H4 (cell line): Measurements from ENCODE around the gene TTC28. TPM values are rescaled to one million over a fixed set of nuclear protein-coding genes. Genes with fewer than 3 reads are reported as not detected.
"Not testable (repeated sequence)": the region's sequence is repeated elsewhere in the genome, so short reads cannot be mapped to it uniquely, and the experiment has no call there.

ENCODE experiments used
- DNase-seq: peaks from one replicate; pipeline ENCODE4 v3.0.0-alpha.2; 2015; ENCODE audit warnings: low spot score
- total RNA-seq: library from RNA; depleted of rRNA; stranded (reverse); fragments of >200 nt; shearing (Covaris generic); gene quantifications from 2 replicates; pipeline ENCODE4 v1.2.3, GENCODE V29; 2014

Gene TTC28
- total RNA-seq, 1 experiment from 2014 or later = 0.23 TPM

DNA sequence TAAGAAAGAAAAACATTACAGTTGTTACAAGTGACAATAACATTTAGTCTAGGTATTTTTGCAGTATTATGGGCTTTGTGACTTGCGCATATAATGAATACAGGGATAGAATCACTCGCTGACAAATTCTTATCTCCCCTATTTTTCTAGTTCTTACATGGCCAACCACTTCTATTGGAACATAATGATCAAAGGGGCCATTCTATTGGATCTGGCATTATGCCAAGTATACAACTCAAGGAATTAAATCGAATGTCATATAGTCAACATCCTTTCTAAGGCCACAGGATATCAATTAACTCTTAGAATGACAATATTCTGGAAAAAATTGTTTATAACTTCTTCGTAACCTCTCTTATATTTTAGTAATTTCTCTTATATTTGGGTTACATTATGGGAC lies 272.0 kb downstream of the TTC28 start:
- DNase-seq = no peak

DNA sequence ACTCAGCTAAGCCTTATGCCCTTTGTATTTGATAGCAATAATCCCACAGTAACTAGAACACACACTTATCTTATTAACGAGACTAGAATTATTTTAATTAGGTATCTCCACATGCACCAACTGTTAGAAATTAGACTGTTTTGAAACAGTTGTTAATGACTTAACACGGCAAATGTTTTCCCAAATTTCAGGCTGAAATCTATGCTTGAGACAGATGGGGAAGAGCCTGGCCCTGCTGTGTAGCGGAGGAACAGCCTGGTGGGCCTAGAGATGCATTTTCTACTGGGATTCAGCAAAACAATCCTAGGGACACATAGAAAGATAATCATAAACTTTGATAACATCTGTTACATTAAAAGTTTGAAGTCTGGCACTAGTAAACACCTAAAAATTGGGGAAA lies 273.4 kb downstream of the TTC28 start:
- no peak for DNase-seq

DNA sequence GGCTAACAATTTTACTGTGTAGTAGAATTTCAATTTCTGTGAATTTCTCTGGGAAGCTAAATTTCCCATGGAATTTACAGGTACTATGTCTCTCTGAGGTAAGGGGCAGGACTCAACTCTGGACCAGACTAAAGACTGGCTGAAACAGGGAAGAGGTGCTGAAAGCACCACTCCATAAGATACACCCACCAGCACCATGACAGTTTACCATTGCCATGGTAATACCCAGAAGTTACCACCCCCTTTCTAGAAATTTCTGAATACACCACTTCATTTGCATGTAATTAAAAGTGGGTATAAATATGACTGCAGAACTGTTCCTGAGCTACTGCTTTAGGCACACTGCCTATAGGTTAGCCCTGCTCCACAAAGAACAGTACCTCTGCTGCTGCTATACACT lies 274.1 kb downstream of the TTC28 start:
- no peak for DNase-seq

DNA sequence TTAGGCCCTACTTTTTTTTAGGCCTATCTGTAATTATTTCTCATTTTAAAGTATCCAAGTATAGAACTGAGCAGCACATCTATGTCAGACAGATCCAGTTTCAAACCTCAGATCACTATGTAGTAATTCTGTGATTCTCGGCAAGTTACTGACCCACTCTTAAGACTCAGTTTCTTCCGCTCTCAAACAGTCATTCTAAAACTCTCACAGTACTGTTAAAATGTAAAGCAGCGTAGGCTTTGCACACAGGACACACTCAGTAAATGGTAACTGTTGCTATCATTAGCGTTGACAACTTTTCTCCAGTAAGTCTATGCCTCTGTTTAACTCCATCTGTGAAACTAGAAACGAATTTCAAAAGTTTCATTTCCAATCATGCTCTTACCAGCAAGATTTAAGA lies 277.1 kb downstream of the TTC28 start:
- DNase-seq = no peak

DNA sequence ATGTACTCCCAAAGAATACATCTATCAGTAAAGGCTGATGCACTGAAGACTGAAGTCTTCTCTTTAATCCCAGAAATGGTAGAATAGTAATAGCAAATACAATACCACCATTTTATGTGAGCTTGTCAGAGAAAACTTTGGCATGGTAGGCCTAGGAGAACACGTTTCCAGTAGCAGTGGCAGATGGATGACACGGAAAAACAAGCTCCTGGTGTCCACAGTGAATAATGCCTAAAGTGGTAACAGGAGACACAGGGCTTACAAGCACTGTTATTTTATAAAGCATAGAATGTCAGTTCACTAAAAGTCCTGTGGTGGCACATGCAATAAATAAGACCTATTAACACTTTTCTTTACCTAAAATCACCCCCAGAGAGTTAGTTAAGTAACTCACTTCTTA lies 277.6 kb downstream of the TTC28 start:
- no peak for DNase-seq

DNA sequence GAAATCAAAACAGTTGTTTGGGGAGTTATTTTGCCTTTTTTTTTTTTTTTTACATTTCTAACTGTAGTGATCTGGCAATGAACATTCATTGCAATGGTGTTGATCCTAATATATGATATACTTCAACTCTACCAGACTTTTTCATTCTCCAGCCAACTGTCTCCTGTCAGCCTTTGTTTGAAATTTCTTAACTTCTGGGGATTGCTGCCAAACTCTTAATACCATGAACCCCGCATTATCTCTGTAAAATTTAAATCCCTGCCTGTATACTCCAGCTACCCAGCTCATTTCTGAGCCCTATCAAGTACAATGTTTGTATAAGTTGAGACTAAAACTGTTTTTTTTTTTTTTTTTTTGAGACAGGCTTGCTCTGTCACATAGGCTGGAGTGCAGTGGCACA lies 280.7 kb downstream of the TTC28 start:
- no peak for DNase-seq

DNA sequence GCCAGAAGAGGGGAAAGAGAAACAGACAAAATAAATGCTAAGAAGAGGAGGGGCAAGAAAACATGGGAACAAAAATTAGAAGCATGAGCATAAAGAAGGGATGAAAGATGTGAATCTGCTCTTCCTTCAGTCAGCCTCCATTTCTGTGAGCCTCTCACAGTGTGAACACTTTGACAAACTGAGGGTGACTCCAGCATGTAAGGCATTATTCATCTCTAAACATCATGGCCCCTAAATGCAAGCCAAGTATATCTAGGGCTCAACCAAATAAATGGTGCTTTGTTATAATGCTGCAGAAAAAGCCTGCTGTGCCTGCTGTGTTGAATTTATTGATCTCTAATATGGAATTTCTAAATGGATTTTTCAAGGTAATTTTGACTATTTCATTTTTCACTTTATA lies 281.3 kb downstream of the TTC28 start:
- DNase-seq = no peak

DNA sequence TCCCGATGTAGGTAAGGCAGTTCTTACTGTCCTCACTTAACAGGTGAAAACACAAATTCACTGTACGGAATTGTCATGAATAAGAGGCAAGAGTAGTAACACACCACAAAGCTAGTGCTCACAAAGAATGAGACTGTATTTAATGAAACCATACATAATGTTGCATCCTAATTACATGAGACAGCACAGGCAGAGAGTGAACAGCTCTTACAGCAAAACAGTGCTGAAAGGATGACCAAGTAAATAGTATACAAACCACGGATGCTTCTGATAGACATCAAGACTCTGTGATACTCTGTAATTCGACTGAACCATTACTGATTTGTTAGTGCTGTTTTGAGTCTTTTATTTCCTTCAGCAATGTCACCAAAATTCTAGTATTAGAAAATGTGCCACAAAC lies 282.3 kb downstream of the TTC28 start:
- DNase-seq = no peak

DNA sequence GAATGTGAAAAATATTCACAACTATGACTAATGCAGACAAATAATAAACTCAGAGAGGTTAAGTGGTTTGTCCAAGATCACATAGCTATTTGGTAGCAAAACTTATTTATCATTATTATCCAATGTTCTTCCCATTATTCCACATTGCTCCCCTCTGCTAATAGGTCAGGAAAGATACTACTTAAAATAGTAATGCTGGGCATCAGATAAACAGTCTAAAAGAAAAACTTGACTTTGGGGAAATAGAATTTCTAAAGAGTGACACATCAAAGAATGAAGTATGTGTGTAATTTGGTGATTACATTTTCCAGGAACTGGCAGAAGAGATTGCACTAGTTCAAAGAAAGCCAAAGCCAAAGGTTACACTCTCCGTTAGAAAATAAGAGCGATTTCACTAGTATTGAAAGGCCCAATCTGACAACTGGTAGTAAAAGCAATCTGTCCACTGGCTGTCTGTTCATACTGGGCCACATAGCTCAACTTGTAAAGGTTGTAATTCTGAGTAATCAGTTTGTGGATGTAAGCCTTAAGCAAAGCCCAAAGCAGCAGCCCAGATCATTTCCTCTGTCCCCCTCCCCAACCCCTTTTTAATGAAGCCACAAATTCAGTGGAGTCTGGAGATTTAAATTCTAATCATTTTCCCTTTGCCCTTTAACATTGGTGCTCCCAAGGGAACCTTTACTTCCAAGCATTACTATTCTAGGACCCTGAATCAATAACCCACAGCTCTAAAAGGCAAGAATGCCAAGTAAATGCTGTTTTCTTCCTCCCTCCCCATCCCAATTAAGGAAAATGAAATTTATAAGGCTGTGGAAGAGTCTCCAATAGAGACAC lies 283.5 kb downstream of the TTC28 start:
- DNase-seq = no peak

DNA sequence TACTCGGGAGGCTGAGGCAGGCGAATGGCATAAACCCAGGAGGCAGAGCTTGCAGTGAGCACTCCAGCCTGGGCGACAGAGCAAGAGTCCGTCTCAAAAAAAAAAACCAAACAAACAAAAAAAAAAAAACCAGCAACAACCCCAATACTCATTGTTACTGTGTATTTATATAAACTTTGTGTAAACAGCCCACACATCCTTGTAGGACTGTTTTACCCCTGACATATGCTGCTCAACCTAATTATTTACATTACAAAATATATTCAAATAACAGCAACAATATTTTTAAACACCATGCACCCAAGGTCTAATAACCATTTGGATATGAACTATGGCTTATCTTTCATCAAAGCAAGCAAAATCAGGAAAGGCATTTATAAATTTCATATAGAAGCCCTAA lies 284.1 kb downstream of the TTC28 start:
- DNase-seq = no peak

DNA sequence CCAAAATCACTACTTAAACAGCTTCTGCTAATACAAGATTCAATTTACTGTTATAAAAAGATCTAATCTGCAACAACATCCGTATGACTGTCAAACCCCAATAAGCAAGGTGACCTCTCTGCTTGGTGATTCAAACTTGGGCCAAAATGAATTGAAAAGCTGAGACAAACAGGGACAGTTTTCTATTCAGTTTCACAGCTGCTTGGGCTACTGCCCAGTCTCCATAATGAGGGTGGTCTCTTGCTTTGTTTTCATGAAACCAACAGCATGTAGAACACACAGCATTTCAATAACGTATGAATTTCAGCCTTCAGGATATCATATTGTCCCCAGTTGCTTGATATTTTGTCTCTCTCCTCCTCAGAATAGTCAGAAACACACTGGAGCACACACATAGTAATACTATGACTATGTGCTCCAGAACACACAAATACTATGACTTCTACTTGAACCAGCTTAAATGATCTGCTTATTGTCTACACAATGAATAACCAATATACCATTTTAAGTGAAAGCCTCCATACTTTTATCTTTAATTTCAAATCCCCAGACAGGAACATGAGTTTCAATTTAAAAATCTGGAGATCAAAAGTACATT lies 285.0 kb downstream of the TTC28 start:
- no peak for DNase-seq

DNA sequence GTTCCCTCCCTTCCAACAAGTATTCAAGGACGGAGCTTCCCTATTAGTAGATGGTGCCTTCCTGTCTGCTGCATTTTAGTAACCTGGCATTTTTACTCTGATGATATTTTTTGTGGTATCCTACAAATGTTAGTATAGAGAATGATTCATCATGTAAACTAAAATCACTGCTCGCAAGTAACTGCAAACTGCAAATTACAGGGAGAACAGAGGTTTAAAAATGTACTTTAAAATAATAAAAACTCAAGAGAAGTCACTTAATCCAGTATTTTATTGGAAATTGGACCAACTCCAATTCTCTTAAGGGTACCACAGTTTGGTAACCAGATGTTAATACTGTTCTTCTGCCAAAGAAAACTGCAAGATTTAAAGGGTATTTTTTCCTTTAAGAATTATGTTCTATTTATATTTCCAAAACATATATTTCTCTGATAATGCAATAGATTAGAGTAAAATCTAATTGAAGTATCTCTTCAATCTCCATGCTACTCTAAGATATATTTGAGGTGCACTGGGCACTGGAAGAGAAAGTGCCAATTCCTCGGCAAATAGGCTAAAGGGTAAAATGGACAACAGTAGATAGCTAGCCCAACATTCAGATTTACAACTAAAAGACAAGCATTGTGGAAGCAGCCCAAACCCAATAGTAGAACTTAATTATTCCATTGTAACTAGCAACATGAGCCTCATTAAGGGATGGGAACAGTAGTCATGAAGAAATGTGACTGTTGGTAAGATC lies 298.0 kb downstream of the TTC28 start:
- DNase-seq = peak; percentile 3

DNA sequence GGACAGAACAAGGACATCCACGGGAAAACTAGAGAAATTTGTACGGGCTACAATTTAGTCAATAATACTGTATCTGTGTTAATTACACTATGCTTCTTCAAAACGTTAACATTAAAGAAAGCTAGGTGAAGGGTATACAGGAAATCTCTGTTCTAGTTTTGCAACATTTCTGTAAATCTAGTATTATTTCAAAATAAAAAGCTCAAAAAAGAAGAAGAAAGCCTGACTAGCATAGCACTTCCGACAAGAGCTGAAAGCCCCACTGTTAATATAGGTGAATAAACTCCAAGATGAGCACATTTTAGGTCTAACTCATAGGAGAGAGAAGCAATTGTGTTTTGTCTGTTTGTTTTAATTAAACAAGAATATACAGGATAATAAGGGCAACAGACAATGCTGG lies 299.7 kb downstream of the TTC28 start:
- no peak for DNase-seq

DNA sequence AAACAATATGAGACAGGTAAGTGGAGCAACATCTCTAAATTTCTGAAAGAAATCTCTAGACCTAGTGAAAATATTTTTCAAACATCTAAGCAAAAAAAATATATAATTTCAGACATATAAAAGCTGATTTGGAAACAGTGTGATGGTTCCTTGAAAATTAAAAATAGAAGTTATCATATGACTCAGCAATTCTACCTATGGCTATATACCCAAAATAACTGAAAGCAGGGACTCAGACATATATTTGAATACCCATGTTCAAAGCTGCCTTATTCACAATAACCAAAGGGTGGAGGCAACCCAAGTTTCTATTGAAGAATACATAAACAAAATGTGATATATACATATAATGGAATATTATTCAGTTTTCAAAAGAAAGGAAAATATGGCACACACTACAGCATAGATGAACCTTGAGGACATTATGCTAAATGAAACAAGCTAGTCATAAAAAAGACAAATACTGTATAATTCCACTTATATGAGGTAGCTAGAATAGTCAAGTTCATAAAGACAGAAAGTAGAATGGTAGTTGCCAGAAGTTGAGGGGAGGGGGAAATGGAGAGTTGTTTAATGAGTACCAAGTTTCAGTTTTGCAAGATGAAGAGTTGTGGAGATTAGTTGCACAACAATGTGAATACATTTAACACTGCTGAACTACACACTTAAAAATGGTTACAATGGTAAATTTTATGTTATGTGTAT lies 300.4 kb downstream of the TTC28 start:
- DNase-seq = no peak

DNA sequence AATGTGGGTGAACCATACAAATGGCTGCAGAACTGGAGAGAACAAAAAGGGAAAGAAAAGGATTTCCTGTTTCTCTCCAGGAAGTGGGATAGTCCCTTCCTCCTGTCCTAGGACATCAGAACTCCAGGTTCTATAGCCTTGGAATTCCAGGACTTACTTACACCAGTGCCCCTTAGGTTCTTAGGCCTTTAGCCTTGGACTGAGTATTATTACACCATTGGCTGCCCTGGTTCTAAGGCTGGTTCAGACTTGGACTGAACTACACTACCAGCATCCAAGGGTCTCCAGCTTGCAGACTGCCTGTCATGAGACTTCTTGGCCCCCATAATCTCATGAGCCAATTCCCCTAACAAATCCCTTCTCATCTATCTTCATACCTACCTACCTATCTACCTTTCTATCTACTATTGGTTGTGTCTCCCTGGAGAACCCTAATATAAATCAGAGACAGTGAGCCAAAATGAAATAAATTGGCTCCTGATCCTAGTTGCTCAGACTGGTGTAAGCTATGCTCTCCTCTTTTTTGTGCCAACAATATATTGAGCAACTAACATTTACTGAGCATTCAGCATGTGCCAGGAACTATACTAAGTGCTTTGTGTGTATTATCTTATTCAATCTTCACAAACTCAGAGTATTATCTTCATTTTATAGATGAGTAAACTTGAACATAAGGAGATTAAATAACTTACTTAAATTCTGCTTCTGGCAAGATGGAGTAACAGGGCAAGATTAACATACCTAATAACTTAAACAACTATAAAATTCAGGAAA lies 303.7 kb downstream of the TTC28 start:
- DNase-seq = no peak

DNA sequence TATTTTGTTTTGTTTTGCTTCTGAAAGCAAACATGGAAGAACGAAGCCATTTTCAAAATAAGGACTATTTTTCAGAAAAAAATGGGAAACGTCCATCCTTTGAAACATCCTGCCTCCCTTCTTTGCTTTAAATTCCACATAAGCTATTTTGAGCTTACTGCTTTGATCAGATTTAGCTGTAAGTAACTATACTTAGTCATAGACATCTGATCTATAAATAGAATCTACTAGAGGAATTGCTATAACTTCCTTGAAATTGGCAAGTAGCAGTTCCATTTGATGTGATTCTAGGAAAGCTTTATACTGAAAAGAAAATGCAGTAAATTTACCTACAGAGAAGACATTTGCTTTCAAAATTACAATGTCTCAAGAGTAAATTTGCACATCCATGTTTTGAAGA lies 305.8 kb downstream of the TTC28 start:
- DNase-seq = no peak

DNA sequence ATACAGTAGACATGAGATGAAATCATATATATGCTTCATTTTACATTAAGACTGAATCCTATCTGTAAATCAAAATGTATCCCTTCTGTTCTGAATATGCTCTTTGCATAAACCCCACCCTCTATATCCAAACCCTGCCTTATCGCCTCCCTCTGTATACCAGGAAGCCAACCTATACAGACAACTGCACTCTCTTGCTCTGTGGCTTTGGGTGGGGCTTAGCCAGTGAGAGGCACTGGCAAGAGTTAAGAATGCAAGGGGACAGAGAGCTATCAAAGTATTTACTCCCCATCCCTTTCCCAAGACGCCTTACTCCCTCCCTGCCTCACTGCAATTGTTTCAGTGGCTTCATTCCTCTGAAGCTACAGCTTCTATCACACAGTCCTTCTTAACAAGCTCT lies 309.8 kb downstream of the TTC28 start:
- DNase-seq = no peak

DNA sequence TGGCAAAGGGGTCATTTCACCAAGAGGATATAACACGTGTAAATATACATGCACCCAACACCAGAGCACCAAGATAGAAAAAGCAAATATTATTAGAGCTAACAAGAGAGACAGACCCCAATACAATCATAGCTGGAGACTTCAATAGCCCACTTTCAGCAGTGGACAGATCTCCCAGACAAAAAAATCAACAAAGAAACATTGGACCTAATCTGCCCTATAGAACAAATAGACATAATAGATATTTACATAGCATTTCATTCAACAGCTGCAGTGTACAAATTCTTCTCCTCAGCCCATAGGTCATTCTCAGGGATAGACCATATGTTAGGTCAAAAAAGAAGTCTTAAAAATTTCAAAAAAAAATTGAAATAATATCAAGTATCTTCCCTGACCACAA lies 312.8 kb downstream of the TTC28 start:
- no peak for DNase-seq

DNA sequence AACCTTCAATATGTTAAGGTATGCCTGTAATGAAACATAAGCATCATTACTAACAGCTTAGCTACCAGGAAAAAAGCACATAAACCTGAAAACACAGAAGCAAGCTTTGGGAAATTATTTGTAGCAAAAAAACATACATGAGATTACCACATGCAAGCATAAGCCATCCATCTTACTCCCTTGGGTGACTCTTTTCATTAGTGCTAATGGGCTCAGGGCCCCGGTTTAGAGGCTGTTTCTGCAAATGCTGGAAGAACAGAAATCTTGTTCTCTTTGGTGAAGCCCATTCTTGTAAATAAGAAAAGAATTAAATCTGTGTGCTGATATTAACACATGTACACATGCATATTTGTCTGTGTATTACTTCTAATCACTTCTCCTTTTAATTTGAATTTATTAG lies 314.3 kb downstream of the TTC28 start:
- DNase-seq = no peak

DNA sequence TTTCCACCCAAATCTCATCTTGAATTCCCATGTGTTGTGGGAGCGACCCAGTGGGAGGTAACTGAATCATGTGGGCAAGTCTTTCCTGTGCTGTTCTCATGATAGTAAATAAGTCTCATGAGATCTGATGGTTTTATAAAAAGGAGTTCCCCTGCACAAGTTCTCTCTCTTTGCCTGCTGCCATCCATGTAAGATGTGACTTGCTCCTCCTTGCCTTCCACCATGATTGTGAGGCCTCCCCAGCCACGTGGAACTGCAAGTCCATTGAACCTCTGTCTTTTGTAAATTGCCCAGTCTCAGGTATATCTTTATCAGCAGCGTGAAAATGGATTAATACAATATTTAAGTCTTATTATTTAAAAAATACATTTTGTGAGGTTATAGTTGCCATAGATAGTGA lies 315.5 kb downstream of the TTC28 start:
- DNase-seq = not testable (repeated sequence)

DNA sequence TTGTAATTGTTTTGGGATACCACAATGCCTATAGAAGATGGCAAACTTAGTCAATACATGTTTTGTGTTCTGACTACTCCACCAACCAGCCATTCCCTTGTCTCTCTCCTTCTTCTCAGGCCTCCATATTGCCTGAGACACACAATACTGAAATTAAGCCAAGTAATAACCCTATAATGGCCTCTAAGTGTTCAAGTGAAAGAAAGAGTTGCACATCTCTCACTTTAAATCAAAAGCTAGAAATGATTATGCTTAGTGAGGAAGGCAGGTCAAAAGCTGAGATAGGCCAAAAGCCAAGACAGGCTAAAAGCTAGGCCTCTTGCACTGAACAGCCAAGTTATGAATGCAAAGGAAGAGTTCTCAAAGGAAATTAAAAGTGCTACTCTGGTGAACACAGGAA lies 318.7 kb downstream of the TTC28 start:
- no peak for DNase-seq

DNA sequence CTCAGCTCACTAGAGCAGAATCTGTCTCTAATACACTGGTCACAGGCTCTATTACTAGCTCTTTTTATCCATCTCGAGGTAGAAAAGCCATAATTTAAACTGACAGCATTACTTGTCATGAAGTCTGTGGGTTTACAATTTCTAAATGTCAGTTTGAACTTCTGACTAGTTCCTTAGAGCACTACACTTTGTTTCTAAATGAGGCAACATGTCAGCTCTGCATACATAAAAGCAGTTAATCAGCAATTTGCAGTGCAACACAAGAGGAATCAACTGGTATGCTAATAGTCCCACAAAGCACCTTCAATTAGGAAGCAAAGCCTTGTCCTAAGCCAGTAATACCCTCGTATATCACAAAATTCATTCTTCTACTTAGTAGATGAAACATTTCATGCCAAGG lies 321.3 kb downstream of the TTC28 start:
- DNase-seq = no peak
